Calu3 (cell line): ENCODE measurements around the gene GKN1. TPM values are rescaled to one million over a fixed set of nuclear protein-coding genes. Genes with fewer than 3 reads are reported as not detected.

Experiments used
- BruUV-seq: library from RNA; stranded (reverse); fragments of 400-500 nt; replicated peaks from 2 replicates; lab custom pipeline; 2021; lab: Mats Ljungman, UMichigan
- CTCF ChIA-PET: fragments of 300-600 bp; sonication (Branson Sonifier 250); formaldehyde crosslinking; loops from one replicate; lab custom pipeline; 2022; ENCODE audit warnings: antibody characterized with exemption; lab: Charles Lee
- DNase-seq: peaks from one replicate; pipeline ENCODE4 v3.0.0; 2022
- H3K27ac Mint-ChIP-seq: one replicate; pipeline ENCODE4 v1.8.0; 2022; ENCODE audit warnings: mixed read lengths; ENCODE audit not compliant: unreplicated experiment
- H3K27me3 Mint-ChIP-seq: one replicate; pipeline ENCODE4 v1.8.0; 2022; ENCODE audit warnings: mixed read lengths; ENCODE audit not compliant: unreplicated experiment
- H3K36me3 Mint-ChIP-seq: one replicate; pipeline ENCODE4 v1.8.0; 2022; ENCODE audit warnings: mild to moderate bottlenecking, moderate library complexity, mixed read lengths; ENCODE audit not compliant: insufficient read depth, unreplicated experiment
- H3K4me1 Mint-ChIP-seq: one replicate; pipeline ENCODE4 v1.8.0; 2022; ENCODE audit warnings: mild to moderate bottlenecking, low read depth, mixed read lengths; ENCODE audit not compliant: unreplicated experiment
- H3K4me3 Mint-ChIP-seq: one replicate; pipeline ENCODE4 v1.8.0; 2022; ENCODE audit warnings: mild to moderate bottlenecking, low read depth, moderate library complexity, mixed read lengths; ENCODE audit not compliant: unreplicated experiment
- H3K9me3 Mint-ChIP-seq: one replicate; pipeline ENCODE4 v1.8.0; 2022; ENCODE audit warnings: low read depth, mixed read lengths; ENCODE audit not compliant: unreplicated experiment
- CTCF ChIP-seq: fragments of 200-600 bp; IDR thresholded peaks from one replicate; pipeline ENCODE4 v1.8.0; 2022; ENCODE audit warnings: antibody characterized with exemption; ENCODE audit not compliant: unreplicated experiment
- intact Hi-C: fragments of 100-400 bp; cut with micrococcal nuclease; formaldehyde crosslinking; loops from one replicate; pipeline ENCODE4 v1.10.0; 2022; ENCODE audit not compliant: unreplicated experiment
- total RNA-seq: library from RNA; stranded (reverse); gene quantifications from 2 replicates; pipeline ENCODE4 v1.2.3, GENCODE V29; 2022

The GKN1 gene
- total RNA-seq, 1 experiment from 2014 or later = not detected

GRCh38 chr2:68931799-68932198 lies 42.6 kb upstream of the GKN1 start:
- TF ChIP-seq CTCF = no peak
- intact Hi-C loops = no loop called here

GRCh38 chr2:68932402-68932801 lies 42.0 kb upstream of the GKN1 start:
- no TSS peak for BruUV-seq
- CTCF ChIA-PET = interaction anchor here (0.8 kb wide), 1 partner anchor 214 kb away, joined by 3 read pairs; no protein-coding TSS in a partner anchor
- Mint-ChIP-seq H3K36me3 (no peaks in the 10 kb centered on the region), H3K9me3 (no peaks in the 10 kb centered on the region), H3K4me1 (peaks cover 20% of the 10 kb centered on the region), H3K4me3 (no peak overlapping the region), H3K27me3 (peaks cover 53% of the 10 kb centered on the region), H3K27ac (no peak overlapping the region)
- intact Hi-C loops = no loop called here
- DNase-seq = no peak
- no peak for TF ChIP-seq CTCF

More at GRCh38 chr2:68931799-68932198, 42.6 kb upstream of the GKN1 start:
- DNase-seq = no peak
- H3K9me3 Mint-ChIP-seq = no peaks in the 10 kb centered on the region
- H3K27ac Mint-ChIP-seq = no peak overlapping the region
- BruUV-seq = no TSS peak
- peaks cover 59% of the 10 kb centered on the region for H3K27me3 Mint-ChIP-seq
- no peaks in the 10 kb centered on the region for H3K36me3 Mint-ChIP-seq
- H3K4me1 Mint-ChIP-seq = peaks cover 15% of the 10 kb centered on the region
- no peak overlapping the region for H3K4me3 Mint-ChIP-seq
- CTCF ChIA-PET = no interaction called here

GRCh38 chr2:68934021-68934420 lies 40.4 kb upstream of the GKN1 start:
- no peak for DNase-seq
- Mint-ChIP-seq H3K4me1 (peaks cover 20% of the 10 kb centered on the region), H3K9me3 (no peaks in the 10 kb centered on the region), H3K4me3 (no peak overlapping the region), H3K36me3 (no peaks in the 10 kb centered on the region), H3K27ac (no peak overlapping the region), H3K27me3 (peaks cover 36% of the 10 kb centered on the region)
- no peak for TF ChIP-seq CTCF
- BruUV-seq = no TSS peak
- CTCF ChIA-PET = no interaction called here
- intact Hi-C loops = no loop called here

- Mint-ChIP-seq H3K9me3 (no peaks in the 10 kb centered on the region), H3K4me3 (no peak overlapping the region)
Observed at GRCh38 chr2:68935471-68935870, 39.0 kb upstream of the GKN1 start.

More at GRCh38 chr2:68935471-68935870, 39.0 kb upstream of the GKN1 start:
- CTCF ChIA-PET = no interaction called here
- peaks cover 37% of the 10 kb centered on the region for H3K27me3 Mint-ChIP-seq
- no peak for DNase-seq
- peaks cover 20% of the 10 kb centered on the region for H3K4me1 Mint-ChIP-seq
- no peaks in the 10 kb centered on the region for H3K36me3 Mint-ChIP-seq
- TF ChIP-seq CTCF = no peak
- no TSS peak for BruUV-seq
- no peak overlapping the region for H3K27ac Mint-ChIP-seq
- intact Hi-C loops = no loop called here
